GM19438 (cell line): Measurements from ENCODE around the gene GAB3.
"Not testable (repeated sequence)": the region's sequence is repeated elsewhere in the genome, so short reads cannot be mapped to it uniquely, and the experiment has no call there.

ENCODE experiments used
- ATAC-seq: cut with Tn5 transposase; IDR thresholded peaks from one replicate; pipeline ENCODE4 v1.9.1; 2021; ENCODE audit warnings: low read depth; ENCODE audit not compliant: unreplicated experiment

The GAB3 gene

GRCh38 chrX:154724993-154725756, 25.7 kb downstream of the GAB3 start:
- ATAC-seq = no peak

GRCh38 chrX:154721155-154721554, 29.7 kb downstream of the GAB3 start:
- ATAC-seq = no peak

DNA sequence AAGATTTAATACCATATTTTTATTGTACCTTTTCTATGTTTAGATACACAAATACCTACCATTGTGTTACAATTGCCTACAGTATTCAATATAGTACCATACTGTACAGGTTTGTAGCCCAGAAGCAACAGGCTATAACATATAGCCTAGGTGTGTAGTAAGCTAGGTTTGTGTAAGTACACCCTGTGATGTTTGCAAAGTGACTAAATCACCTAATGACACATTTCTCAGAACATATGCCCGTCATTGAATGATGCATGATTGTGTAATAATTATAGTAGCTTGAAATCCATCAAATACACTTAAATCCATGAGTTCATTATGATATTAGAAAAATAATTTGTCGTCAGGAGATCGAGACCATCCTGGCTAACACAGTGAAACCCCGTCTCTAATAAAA, 30.8 kb downstream of the GAB3 start:
- no peak for ATAC-seq

DNA sequence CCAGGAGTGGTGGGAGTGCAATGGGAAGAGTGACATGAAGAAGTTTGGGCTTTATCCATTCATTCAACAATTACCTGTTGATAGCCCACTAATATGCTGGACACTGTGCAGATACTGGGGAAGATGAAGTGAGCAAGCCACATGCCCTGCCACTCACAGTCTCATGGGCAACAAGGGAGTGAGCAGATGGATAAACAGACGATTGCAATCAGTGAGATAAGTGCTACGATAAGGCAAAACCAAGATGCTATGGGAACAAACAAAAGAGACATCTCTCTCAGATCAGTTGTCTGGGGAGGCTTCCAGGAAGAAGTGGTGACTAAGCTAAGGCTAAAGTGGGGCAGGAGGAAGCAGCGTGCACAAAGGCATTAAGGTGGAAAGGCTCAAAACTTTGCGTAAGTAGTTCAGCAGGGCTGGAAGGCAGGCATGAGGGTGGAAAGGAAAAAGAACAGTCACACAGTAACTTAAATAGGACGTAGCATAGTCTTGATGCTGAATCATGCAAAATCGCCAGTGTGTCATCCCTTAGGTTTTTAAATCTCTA, 31.7 kb downstream of the GAB3 start:
- ATAC-seq = no peak

DNA sequence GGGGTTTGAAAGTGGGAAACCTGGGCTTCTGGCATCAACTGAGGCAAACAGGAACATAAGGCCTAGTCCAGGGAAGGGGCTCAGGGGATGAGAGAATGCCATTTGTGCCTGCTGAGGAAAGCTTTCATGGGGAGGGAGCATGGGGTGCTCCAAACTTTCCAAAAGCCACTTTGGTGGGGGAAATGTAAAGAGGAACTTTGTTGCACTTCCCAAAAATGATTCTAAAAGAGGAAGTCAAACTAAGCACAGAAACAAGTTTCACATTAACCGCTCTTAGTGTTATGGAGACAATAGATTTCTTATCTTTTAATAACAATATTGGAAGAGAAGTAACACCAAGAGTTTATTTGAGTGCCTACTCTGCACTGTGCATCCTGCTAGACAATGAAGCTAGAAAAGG, 32.3 kb downstream of the GAB3 start:
- ATAC-seq = no peak

GRCh38 chrX:154717824-154718223, 33.1 kb downstream of the GAB3 start:
- no peak for ATAC-seq

- ATAC-seq = no peak
Observed at GRCh38 chrX:154715825-154716224, 35.1 kb downstream of the GAB3 start.

DNA sequence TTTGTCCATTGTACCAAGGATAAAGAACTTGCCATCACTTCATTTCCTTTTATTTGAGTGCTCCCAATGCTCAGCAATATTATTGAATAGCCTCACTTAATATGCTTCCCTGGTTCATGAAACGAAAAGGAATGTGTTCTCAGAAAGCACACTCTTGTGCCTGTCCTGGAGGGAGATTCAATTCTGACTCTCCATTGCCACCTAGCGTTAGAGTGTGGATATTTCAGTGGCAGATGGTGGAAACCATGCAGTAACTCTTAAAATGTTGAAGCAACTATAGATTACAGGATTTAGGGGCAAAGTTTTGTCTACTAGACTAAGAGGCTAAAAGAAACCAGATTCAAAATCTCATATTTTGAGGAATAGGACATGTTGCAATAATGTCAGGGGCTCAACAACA, 36.0 kb downstream of the GAB3 start:
- peak; percentile 48 for ATAC-seq

- ATAC-seq = peak; percentile 91
Observed at GRCh38 chrX:154712781-154713740, 37.8 kb downstream of the GAB3 start.

- no peak for ATAC-seq
Observed at GRCh38 chrX:154711264-154711663, 39.6 kb downstream of the GAB3 start.

- no peak for ATAC-seq
Observed at GRCh38 chrX:154710309-154710708, 40.6 kb downstream of the GAB3 start.

GRCh38 chrX:154698630-154699248, 52.1 kb downstream of the GAB3 start:
- no peak for ATAC-seq

GRCh38 chrX:154696676-154697045, 54.2 kb downstream of the GAB3 start:
- ATAC-seq = no peak

GRCh38 chrX:154695911-154696675, 54.8 kb downstream of the GAB3 start:
- ATAC-seq = no peak

DNA sequence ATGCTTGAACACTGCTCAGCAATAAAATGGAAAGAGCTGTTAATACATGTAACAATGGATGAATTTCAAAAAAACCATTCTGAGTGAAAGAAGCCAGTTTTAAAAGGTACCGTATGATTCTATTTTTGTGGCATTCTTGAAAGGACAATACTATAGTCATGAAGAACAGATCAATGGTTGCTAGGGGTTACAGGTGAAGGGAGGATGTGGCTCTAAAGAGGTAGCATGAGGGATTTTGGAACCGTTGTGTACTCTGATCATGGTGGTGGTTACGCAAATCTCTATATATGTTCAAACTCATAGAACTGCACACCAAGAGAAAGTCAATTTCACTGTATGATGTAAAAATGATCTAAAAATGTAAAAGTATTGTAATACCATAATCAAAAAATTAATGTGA, 57.5 kb downstream of the GAB3 start:
- ATAC-seq = no peak

GRCh38 chrX:154690438-154690837, 60.4 kb downstream of the GAB3 start:
- ATAC-seq = not testable (repeated sequence)

DNA sequence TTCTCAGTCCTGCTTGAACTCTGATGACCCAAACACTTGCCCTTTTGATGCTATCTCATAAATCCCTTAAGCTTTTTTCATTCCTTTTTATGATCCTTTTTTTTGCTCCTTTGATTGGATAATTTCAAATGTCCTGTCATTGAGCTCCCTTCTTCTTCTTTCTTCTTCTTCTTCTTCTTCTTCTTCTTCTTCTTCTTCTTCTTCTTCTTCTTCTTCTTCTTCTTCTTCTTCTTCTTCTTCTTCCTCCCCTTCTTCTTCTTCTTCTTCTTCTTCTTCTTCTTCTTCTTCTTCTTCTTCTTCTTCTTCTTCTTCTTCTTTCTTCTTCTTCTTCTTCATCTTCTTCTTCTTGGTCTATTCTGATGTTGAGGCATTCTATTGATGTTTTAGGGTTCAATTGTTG, 78.8 kb downstream of the GAB3 start:
- ATAC-seq = not testable (repeated sequence)

- ATAC-seq = not testable (repeated sequence)
Observed at GRCh38 chrX:154670848-154671247, 80.0 kb downstream of the GAB3 start.

DNA sequence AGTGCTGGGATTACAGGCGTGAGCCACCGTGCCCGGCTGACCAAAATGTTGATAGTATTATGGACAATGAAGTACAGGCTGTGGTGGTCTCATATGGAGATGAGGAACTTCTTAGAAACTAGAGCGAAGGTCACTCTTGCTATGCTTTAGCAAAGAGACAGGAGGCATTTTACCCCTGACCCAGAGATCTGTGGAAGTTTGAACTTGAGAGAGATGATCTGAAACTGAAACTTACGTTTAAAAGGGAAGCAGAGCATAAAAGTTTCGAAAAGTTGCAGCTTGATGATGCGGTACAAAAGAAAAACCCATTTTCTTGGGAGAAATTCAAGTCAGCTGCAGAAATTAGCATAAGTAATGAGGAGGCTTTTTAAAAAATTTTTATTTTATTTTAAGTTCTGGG, 89.0 kb downstream of the GAB3 start:
- no peak for ATAC-seq

GRCh38 chrX:154661170-154661569, 89.7 kb downstream of the GAB3 start:
- ATAC-seq = no peak
